Heart left ventricle (tissue), 13 donors: Measurements from ENCODE around the gene OAT.

Experiments used
- CTCF ChIP-seq, 12 donors: fragments of 200-600 bp; sonication (generic) in 4 of 12; IDR thresholded peaks; one replicate each; pipeline versions ENCODE4 v1.5.0 to v1.8.0; 2018 to 2022; ENCODE audit warnings: antibody characterized with exemption in 12 of 12, mild to moderate bottlenecking in 5 of 12
- POLR2A ChIP-seq, 2 donors: fragments of 450-650 bp; IDR thresholded peaks; one replicate each; pipeline ENCODE4 v1.6.1; 2017; ENCODE audit warnings: antibody characterized with exemption in 2 of 2, mild to moderate bottlenecking in 2 of 2, moderate library complexity in 2 of 2
- donor health status: ischemic (EF 13 %, LVEDD 7.1; RV severe dilation, severe dysfunction).
- donor health status: DM: no; HTN: yes; CAD: no.
- donor health status: DM: no; HTN: no; CAD: no.
- donor health status: ischemic (EF 25% LVEDD 6.9; RV normal size, moderate dysfunction).
- donor health status: ischemic (EF 25% LVEDD 5.7; RV mildly dilated, moderate dysfunction).
- donor health status: ischemic (EF 35%, LVEDD 5.7; RV mildly dilated, moderate dysfunction).
- donor health status: nonischemic (EF 11% LVEDD 7.7; RV severe dilation, severe dysfunction).
- donor health status: DM: yes; HTN: yes; CAD: no.
- donor health status: PGD.
- donor health status: ischemic (EF 29% LVEDD 5.4; RV normal size, mild dysfunction).
- donor health status: nonischemic (EF 23%, LVEDD 6.1; RV moderate dilation, normal function).

GRCh38 chr10:124458473-124458872, 39.8 kb upstream of the OAT start:
- TF ChIP-seq CTCF (IDR thresholded peaks at IDR 0.05) (no peak), POLR2A (IDR thresholded peaks at IDR 0.05) (no peak)
